Upper lobe of left lung (tissue), 4 donors: ENCODE data around the gene TTLL8.

Experiments
- CTCF ChIP-seq, 6 experiments: fragments of 450-650 bp in 4 of 6; fragments of 200-600 bp in 2 of 6; sonication (generic) in 2 of 6; IDR thresholded peaks; one replicate each; pipeline ENCODE4 v1.5.1; 2016 to 2019; ENCODE audit warnings: antibody characterized with exemption in 6 of 6
- POLR2A ChIP-seq, 4 donors: fragments of 450-650 bp; IDR thresholded peaks; one replicate each; pipeline ENCODE4 v1.5.1; 2016 to 2017; ENCODE audit warnings: antibody characterized with exemption in 4 of 4, mild to moderate bottlenecking in 2 of 4

GRCh38 chr22:50104141-50104544 is 46.0 kb upstream of the TTLL8 start:
- TF ChIP-seq POLR2A (IDR thresholded peaks at IDR 0.05) (no peak), CTCF (IDR thresholded peaks at IDR 0.05) (no peak)
